Stomach (tissue), 4 donors: ENCODE measurements around the gene NEK7.

Source experiments
- EP300 ChIP-seq: sonication (generic); formaldehyde crosslinking; IDR thresholded peaks from one replicate; pipeline ENCODE4 v1.6.1; 2017; ENCODE audit warnings: antibody characterized with exemption
- TF ChIP-seq, protein P1 (sequence below), 7 experiments: fragments of 450-650 bp in 4 of 7; fragments of 200-600 bp in 3 of 7; sonication (generic) in 3 of 7; IDR thresholded peaks; one replicate each; pipeline ENCODE4 v1.5.1; 2016 to 2019; ENCODE audit warnings: antibody characterized with exemption in 7 of 7, control low read depth in 2 of 7, mild to moderate bottlenecking in 1 of 7

DNA sequence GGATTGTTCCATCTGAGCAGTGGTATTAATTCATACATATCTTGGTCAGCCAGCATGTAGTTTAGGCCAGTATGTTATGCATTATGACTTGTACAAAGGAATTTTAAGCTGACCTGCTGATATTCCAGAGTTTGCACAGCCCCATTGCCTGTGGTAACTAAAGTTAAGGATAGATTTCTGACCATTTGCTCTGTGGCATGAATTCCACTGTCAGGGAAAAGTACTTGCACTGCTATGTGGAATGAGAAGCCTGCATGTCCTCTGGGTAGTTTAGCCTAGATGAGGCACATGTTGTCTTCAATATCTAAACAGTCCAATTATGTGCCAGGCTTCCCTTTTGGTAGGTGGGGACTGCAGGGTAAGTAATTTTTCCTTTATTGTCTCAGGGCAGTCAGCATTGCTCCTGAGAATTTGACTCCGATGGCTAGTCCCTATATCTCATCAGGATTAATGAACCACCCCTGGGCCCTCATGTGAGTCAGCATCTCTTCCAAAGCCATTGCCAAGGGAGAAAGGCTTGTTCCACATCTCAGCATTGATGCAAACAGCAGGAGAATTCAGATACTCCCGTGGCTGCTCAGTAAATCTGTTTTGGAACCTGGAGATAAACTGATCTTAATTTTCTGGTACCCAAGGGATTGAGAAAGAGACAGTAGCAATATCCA, 30.2 kb downstream of the NEK7 start:
- TF ChIP-seq, protein P1, sequence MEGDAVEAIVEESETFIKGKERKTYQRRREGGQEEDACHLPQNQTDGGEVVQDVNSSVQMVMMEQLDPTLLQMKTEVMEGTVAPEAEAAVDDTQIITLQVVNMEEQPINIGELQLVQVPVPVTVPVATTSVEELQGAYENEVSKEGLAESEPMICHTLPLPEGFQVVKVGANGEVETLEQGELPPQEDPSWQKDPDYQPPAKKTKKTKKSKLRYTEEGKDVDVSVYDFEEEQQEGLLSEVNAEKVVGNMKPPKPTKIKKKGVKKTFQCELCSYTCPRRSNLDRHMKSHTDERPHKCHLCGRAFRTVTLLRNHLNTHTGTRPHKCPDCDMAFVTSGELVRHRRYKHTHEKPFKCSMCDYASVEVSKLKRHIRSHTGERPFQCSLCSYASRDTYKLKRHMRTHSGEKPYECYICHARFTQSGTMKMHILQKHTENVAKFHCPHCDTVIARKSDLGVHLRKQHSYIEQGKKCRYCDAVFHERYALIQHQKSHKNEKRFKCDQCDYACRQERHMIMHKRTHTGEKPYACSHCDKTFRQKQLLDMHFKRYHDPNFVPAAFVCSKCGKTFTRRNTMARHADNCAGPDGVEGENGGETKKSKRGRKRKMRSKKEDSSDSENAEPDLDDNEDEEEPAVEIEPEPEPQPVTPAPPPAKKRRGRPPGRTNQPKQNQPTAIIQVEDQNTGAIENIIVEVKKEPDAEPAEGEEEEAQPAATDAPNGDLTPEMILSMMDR (IDR thresholded peaks at IDR 0.05): no peak
- no peak for TF ChIP-seq EP300
